Naive thymus-derived CD8-positive, alpha-beta T cell (primary cell): Measurements from ENCODE around the gene SHISAL1. TPM values are rescaled to one million over a fixed set of nuclear protein-coding genes. Genes with fewer than 3 reads are reported as not detected.
A peak's percentile ranks its signal among the peaks of the same experiment; 100 is the strongest.

Experiments used
- ATAC-seq, 2 donors: fragments of 150-1000 bp; cut with Tn5 transposase in 1 of 2; sonication (Bioruptor Pico), chemical (Tn5 transposase) in 1 of 2; 1 replicate in 1 of 2; 2 replicates in 1 of 2; pipeline ENCODE4 v1.10.0; 2021; ENCODE audit warnings: mild to moderate bottlenecking in 2 of 2, moderate library complexity in 2 of 2
- POLR2A ChIA-PET: fragments of 350-600 bp; sonication (Branson Sonifier 250); formaldehyde crosslinking; loops from one replicate; lab custom pipeline; 2021; ENCODE audit warnings: antibody characterized with exemption; lab: Charles Lee
- DNase-seq, 10 donors: peaks; one replicate each; pipeline versions ENCODE4 v3.0.0 to v3.0.0-alpha.2; 2020 to 2022
- H3K27ac Mint-ChIP-seq, 10 donors: one replicate each; pipeline ENCODE4 v1.8.0; 2020 to 2022; ENCODE audit warnings: mild to moderate bottlenecking in 10 of 10, mixed read lengths in 10 of 10, moderate library complexity in 4 of 10, inconsistent platforms in 1 of 10
- H3K27me3 Mint-ChIP-seq, 5 donors: one replicate each; pipeline ENCODE4 v1.8.0; 2021 to 2022; ENCODE audit warnings: mixed read lengths in 5 of 5
- H3K36me3 Mint-ChIP-seq, 3 donors: one replicate each; pipeline ENCODE4 v1.8.0; 2020 to 2022; ENCODE audit warnings: mixed read lengths in 3 of 3, mild to moderate bottlenecking in 2 of 3, inconsistent platforms in 1 of 3
- H3K4me1 Mint-ChIP-seq, 4 donors: one replicate each; pipeline ENCODE4 v1.8.0; 2021 to 2022; ENCODE audit warnings: mixed read lengths in 4 of 4
- H3K4me3 Mint-ChIP-seq, 10 donors: one replicate each; pipeline ENCODE4 v1.8.0; 2020 to 2022; ENCODE audit warnings: mild to moderate bottlenecking in 10 of 10, mixed read lengths in 10 of 10, moderate library complexity in 6 of 10, inconsistent platforms in 1 of 10
- H3K9me3 Mint-ChIP-seq, 9 donors: one replicate each; pipeline ENCODE4 v1.8.0; 2020 to 2022; ENCODE audit warnings: mixed read lengths in 9 of 9, mild to moderate bottlenecking in 3 of 9, inconsistent platforms in 1 of 9, moderate library complexity in 1 of 9
- polyA plus RNA-seq, 3 donors: library from polyadenylated mRNA; unstranded; fragments of 300-500 nt; fragmentation: Illumina TruSeq; gene quantifications; one replicate each; pipeline ENCODE4 v1.2.3, GENCODE V29; 2021
- total RNA-seq, 8 experiments: library from RNA in 2 of 8; stranded (reverse) in 2 of 8; gene quantifications; one replicate each; pipeline ENCODE4 v1.2.3 and lab custom pipeline; 2021 to 2026

Gene SHISAL1
- total and polyA plus RNA-seq, 5 experiments from 2014 or later = not detected

- H3K4me3 Mint-ChIP-seq = no peak overlapping the region
- peak in 1 of 10 donors; percentile 42 for DNase-seq
- POLR2A ChIA-PET = no interaction called here
- peaks cover 0 to 70% (median 23%) of the 10 kb centered on the region in 3 donors for H3K36me3 Mint-ChIP-seq
- no peaks in the 10 kb centered on the region for H3K27me3 Mint-ChIP-seq
- no peaks in the 10 kb centered on the region for H3K9me3 Mint-ChIP-seq
- H3K27ac Mint-ChIP-seq = peak overlapping the region in 2 of 10 donors; percentile 30 to 43
- peaks cover 22 to 47% (median 28%) of the 10 kb centered on the region in 4 donors for H3K4me1 Mint-ChIP-seq
- no peak for ATAC-seq
Measured at GRCh38 chr22:44201665-44202064, 111.1 kb downstream of the SHISAL1 start.

GRCh38 chr22:44200855-44201550, 111.7 kb downstream of the SHISAL1 start:
- H3K4me3 Mint-ChIP-seq = no peak overlapping the region
- peak in 1 of 10 donors; percentile 60 for DNase-seq
- no peaks in the 10 kb centered on the region for H3K27me3 Mint-ChIP-seq
- H3K27ac Mint-ChIP-seq = peak overlapping the region in 5 of 10 donors; percentile 25 to 93 (median 36)
- H3K4me1 Mint-ChIP-seq = peaks cover 22 to 46% (median 28%) of the 10 kb centered on the region in 4 donors
- H3K9me3 Mint-ChIP-seq = no peaks in the 10 kb centered on the region
- ATAC-seq = no peak
- POLR2A ChIA-PET = no interaction called here
- peaks cover 0 to 70% (median 21%) of the 10 kb centered on the region in 3 donors for H3K36me3 Mint-ChIP-seq

DNA sequence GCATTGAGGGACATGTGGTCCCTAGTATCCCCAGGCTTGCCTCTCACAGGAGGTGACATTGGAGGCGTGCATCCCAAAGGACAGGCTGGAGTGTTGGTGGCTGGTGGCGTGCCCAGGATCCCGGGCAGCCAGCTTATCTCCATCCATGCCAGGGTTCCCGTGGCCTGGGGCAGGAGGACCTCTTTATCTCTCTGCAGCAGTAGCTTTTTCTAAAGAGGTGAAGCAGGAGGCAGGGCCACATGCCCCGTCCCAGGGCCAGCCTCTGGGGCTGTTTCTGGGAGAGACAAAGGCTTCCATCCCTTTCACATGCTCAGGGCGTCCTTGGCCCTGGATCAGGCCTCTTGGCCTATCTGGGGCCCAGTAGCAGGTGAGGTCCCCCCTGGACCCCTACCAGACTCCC, 112.3 kb downstream of the SHISAL1 start:
- peaks cover 0 to 66% (median 21%) of the 10 kb centered on the region in 3 donors for H3K36me3 Mint-ChIP-seq
- POLR2A ChIA-PET = interaction anchor here (0.7 kb wide), 1 partner anchor 17 kb away, joined by 3 read pairs; no protein-coding TSS in a partner anchor

GRCh38 chr22:44199866-44200265, 112.9 kb downstream of the SHISAL1 start:
- Mint-ChIP-seq H3K27me3 (no peaks in the 10 kb centered on the region), H3K27ac (peak overlapping the region in 7 of 10 donors; percentile 21 to 69 (median 41)), H3K9me3 (no peaks in the 10 kb centered on the region), H3K4me3 (peak overlapping the region in 1 of 10 donors; percentile 10), H3K36me3 (peaks cover 0 to 68% (median 21%) of the 10 kb centered on the region in 3 donors), H3K4me1 (peaks cover 24 to 45% (median 31%) of the 10 kb centered on the region in 4 donors)
- ATAC-seq (no peak), DNase-seq (peak in 1 of 10 donors; percentile 59)
- POLR2A ChIA-PET = interaction anchor here (0.7 kb wide), 1 partner anchor 17 kb away, joined by 3 read pairs; no protein-coding TSS in a partner anchor

More for the DNA sequence above, 112.3 kb downstream of the SHISAL1 start:
- Mint-ChIP-seq H3K27me3 (no peaks in the 10 kb centered on the region), H3K27ac (peak overlapping the region in 5 of 10 donors; percentile 25 to 93 (median 69)), H3K9me3 (no peaks in the 10 kb centered on the region), H3K4me1 (peaks cover 22 to 43% (median 28%) of the 10 kb centered on the region in 4 donors), H3K4me3 (no peak overlapping the region)
- ATAC-seq (no peak), DNase-seq (no peak)

DNA sequence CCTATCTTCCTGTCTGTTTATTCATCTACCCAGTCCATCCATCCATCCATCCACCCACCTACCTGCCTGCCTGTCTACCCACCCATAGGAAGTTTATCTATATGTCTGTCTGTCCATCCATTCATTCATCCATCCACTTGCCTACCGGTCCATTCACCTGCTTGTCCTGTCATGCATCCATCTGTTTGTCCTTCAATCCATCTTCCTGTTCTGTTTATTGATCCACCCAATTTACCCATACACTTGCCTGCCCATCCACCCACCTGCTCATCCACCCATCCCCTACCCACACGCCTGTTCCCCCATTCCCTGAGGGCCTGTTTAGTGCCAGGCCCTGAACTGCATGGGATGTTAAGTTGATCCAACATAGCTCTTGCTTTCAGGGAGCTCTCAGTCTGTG, 113.6 kb downstream of the SHISAL1 start:
- peaks cover 0 to 69% (median 27%) of the 10 kb centered on the region in 3 donors for H3K36me3 Mint-ChIP-seq
- H3K4me1 Mint-ChIP-seq = peaks cover 29 to 52% (median 37%) of the 10 kb centered on the region in 4 donors
- POLR2A ChIA-PET = no interaction called here
- ATAC-seq (no peak), DNase-seq (peak in 1 of 10 donors; percentile 10)
- H3K4me3 Mint-ChIP-seq = no peak overlapping the region
- H3K9me3 Mint-ChIP-seq = peaks cover 0 to 1% (median 0%) of the 10 kb centered on the region in 9 donors
- peak overlapping the region in 6 of 10 donors; percentile 22 to 86 (median 48) for H3K27ac Mint-ChIP-seq
- no peaks in the 10 kb centered on the region for H3K27me3 Mint-ChIP-seq

DNA sequence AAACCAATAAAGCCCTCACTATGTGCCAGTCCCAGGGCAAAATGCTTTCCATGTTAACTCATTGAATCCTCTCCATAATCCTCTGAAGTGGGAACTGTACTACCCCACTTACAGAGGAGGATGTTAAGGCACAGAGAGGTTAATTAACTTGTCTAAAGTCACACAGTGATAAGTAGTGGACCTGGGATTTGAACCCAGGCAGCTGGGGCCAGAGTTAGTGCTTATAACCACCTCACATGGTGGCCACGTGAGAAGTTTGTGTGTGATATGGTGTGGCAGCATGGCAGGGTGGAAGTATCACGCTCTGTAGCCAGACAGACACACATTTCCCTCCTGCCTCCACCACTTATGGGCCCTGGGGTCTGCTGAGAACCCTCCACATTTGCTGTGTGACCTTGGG, 115.5 kb downstream of the SHISAL1 start:
- Mint-ChIP-seq H3K27me3 (no peaks in the 10 kb centered on the region), H3K36me3 (peaks cover 0 to 60% (median 22%) of the 10 kb centered on the region in 3 donors), H3K4me1 (peaks cover 39 to 70% (median 52%) of the 10 kb centered on the region in 4 donors), H3K27ac (no peak overlapping the region), H3K4me3 (no peak overlapping the region), H3K9me3 (peaks cover 0 to 2% (median 0%) of the 10 kb centered on the region in 9 donors)
- DNase-seq (peak in 1 of 10 donors; percentile 38), ATAC-seq (no peak)
- POLR2A ChIA-PET = interaction anchor here (0.6 to 2.9 kb wide), 2 partner anchors 16 to 236 kb away, joined by 8 to 16 read pairs; partner anchors contain the start of gene PARVG

GRCh38 chr22:44196731-44197131, 116.0 kb downstream of the SHISAL1 start:
- no peak for DNase-seq
- no peak overlapping the region for H3K27ac Mint-ChIP-seq
- peaks cover 0 to 2% (median 0%) of the 10 kb centered on the region in 9 donors for H3K9me3 Mint-ChIP-seq
- POLR2A ChIA-PET = interaction anchor here (2.9 kb wide), 1 partner anchor 15 kb away, joined by 16 read pairs; the partner anchor contains the start of gene PARVG
- H3K27me3 Mint-ChIP-seq = no peaks in the 10 kb centered on the region
- peaks cover 0 to 56% (median 22%) of the 10 kb centered on the region in 3 donors for H3K36me3 Mint-ChIP-seq
- no peak overlapping the region for H3K4me3 Mint-ChIP-seq
- no peak for ATAC-seq
- peaks cover 39 to 68% (median 55%) of the 10 kb centered on the region in 4 donors for H3K4me1 Mint-ChIP-seq

- Mint-ChIP-seq H3K4me1 (peaks cover 39 to 70% (median 59%) of the 10 kb centered on the region in 4 donors), H3K27me3 (no peaks in the 10 kb centered on the region), H3K36me3 (peaks cover 0 to 55% (median 22%) of the 10 kb centered on the region in 3 donors), H3K27ac (no peak overlapping the region), H3K9me3 (peaks cover 0 to 2% (median 0%) of the 10 kb centered on the region in 9 donors), H3K4me3 (no peak overlapping the region)
- POLR2A ChIA-PET = interaction anchor here (2.9 kb wide), 1 partner anchor 15 kb away, joined by 16 read pairs; the partner anchor contains the start of gene PARVG
- DNase-seq = no peak
- no peak for ATAC-seq
Measured at GRCh38 chr22:44196241-44196640, 116.5 kb downstream of the SHISAL1 start.

- H3K27ac Mint-ChIP-seq = peak overlapping the region in 5 of 10 donors; percentile 30 to 80 (median 40)
- no peaks in the 10 kb centered on the region for H3K27me3 Mint-ChIP-seq
- DNase-seq = no peak
- peak overlapping the region in 3 of 10 donors; percentile 17 to 71 (median 18) for H3K4me3 Mint-ChIP-seq
- ATAC-seq = no peak
- peaks cover 35 to 64% (median 58%) of the 10 kb centered on the region in 4 donors for H3K4me1 Mint-ChIP-seq
- peaks cover 0 to 2% (median 0%) of the 10 kb centered on the region in 9 donors for H3K9me3 Mint-ChIP-seq
- H3K36me3 Mint-ChIP-seq = peaks cover 0 to 48% (median 22%) of the 10 kb centered on the region in 3 donors
- POLR2A ChIA-PET = interaction anchor here (2.9 kb wide), 1 partner anchor 14 kb away, joined by 16 read pairs; the partner anchor contains the start of gene PARVG
Measured at GRCh38 chr22:44195189-44195871, 117.4 kb downstream of the SHISAL1 start.

- peaks cover 0 to 2% (median 0%) of the 10 kb centered on the region in 9 donors for H3K9me3 Mint-ChIP-seq
- H3K36me3 Mint-ChIP-seq = peaks cover 0 to 43% (median 19%) of the 10 kb centered on the region in 3 donors
- H3K4me3 Mint-ChIP-seq = peak overlapping the region in 5 of 10 donors; percentile 4 to 80 (median 71)
- no peaks in the 10 kb centered on the region for H3K27me3 Mint-ChIP-seq
- peaks cover 32 to 59% (median 57%) of the 10 kb centered on the region in 4 donors for H3K4me1 Mint-ChIP-seq
- H3K27ac Mint-ChIP-seq = peak overlapping the region in 6 of 10 donors; percentile 30 to 80 (median 61)
- DNase-seq (no peak), ATAC-seq (no peak)
- POLR2A ChIA-PET = interaction anchor here (2.9 kb wide), 1 partner anchor 13 kb away, joined by 16 read pairs; the partner anchor contains the start of gene PARVG
Measured at GRCh38 chr22:44194569-44194968, 118.2 kb downstream of the SHISAL1 start.
